ENCODE measurements around the gene PCBP3. TPM values are rescaled to one million over a fixed set of nuclear protein-coding genes. Genes with fewer than 3 reads are reported as not detected.

The PCBP3 gene
- total and polyA plus RNA-seq, 2 of the 13 experiments (the other 11 are each of a cell fraction or from before 2014, with no cell fraction given) = not detected

DNA sequence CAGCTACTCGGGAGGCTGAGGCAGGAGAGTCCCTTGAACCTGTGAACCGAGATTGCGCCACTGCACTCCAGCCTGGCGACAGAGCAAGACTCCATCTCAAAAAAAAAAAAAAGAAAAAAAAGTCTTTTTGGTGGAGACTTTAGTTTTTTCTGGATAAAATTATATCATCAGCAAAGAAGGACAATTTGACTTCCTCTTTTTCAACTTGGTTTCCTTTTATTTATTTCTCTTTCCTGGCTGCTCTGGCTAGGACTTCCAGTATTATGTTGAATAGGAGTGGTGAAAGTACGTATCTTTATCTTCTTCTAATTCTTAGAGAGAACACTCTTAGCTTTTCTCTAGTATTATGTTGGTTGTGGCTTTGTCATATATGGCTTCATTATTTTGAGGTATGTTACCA lies 130.8 kb downstream of the PCBP3 start:
- DNase-seq (ENCODE audit: low spot score) (no peak), FAIRE-seq (no peak), ATAC-seq (no peak)
- TF ChIP-seq DBP (CRISPR knock-in tag; IDR thresholded peaks at IDR 0.05; ENCODE audit: not compliant biosample characterization) = no peak
- no peak for TF ChIP-seq BATF2 (CRISPR knock-in tag; IDR thresholded peaks at IDR 0.05)
- TF ChIP-seq ZNF724P (CRISPR knock-in tag; IDR thresholded peaks at IDR 0.05; ENCODE audit: borderline replicate concordance) = no peak
- TF ChIP-seq ZNF3 (CRISPR knock-in tag; IDR thresholded peaks at IDR 0.05) = no peak
- TF ChIP-seq SALL1 (CRISPR knock-in tag; IDR thresholded peaks at IDR 0.05) = no peak
- no peak for TF ChIP-seq SYNCRIP (IDR thresholded peaks at IDR 0.05; ENCODE audit: insufficient read depth, low read depth, low read length)
- Histone ChIP-seq H2AFZ (ENCODE audit: low read length) (no peak overlapping the region), H3K27me3 (ENCODE audit: control insufficient read depth in 1 of 2, insufficient read depth in 2 of 2, low read length in 2 of 2) (peaks cover 0 to under 1% of the 10 kb centered on the region in 2 experiments; a peak in 2 of 5 replicates), H3K4me3 (replicated peaks in 1 of 3; ENCODE audit: insufficient read depth in 1 of 3, low read depth in 2 of 3, low read length in 3 of 3) (no peak overlapping the region), H3K4me1 (ENCODE audit: insufficient read depth, low read length) (no peaks in the 10 kb centered on the region), H3K36me3 (replicated peaks in 1 of 2; ENCODE audit: control insufficient read depth in 1 of 2, insufficient read depth in 2 of 2, low read length in 2 of 2) (no peaks in the 10 kb centered on the region), H4K20me1 (ENCODE audit: insufficient read depth, low read length) (no peaks in the 10 kb centered on the region), H3K27ac (ENCODE audit: extremely low read length, insufficient read depth, low read length) (no peak overlapping the region), H3K9me3 (ENCODE audit: low read length) (peaks cover 5% of the 10 kb centered on the region; the same call in 1 of the 2 replicates), H3K79me2 (ENCODE audit: insufficient read depth, low read length) (no peaks in the 10 kb centered on the region), H3K9ac (ENCODE audit: insufficient read depth, low read depth, low read length) (no peak overlapping the region), H3K4me2 (ENCODE audit: low read depth, low read length) (no peak overlapping the region)
- in situ Hi-C loops (cut with HindIII; ENCODE audit: extremely low pct_ligation_motif_present, low pct_unique_long_range_greater_than_20kb) (no loop called here), intact Hi-C loops (cut with micrococcal nuclease; ENCODE audit: unreplicated experiment) (no loop called here)
- ChIA-PET POLR2A (no interaction called here), CTCF (ENCODE audit: low intra/inter-chr PET ratio, low total read pairs) (no interaction called here)
- BruUV-seq (replicated peaks) = no TSS peak
- WGBS (ENCODE audit: low lambda C conversion rate) = 34% methylated on average over 5 of the region's 5 CpGs

GRCh38 chr21:45776971-45777370 lies 133.4 kb downstream of the PCBP3 start:
- DNase-seq (ENCODE audit: low spot score) (no peak), ATAC-seq (no peak), FAIRE-seq (no peak)
- Histone ChIP-seq H3K4me1 (ENCODE audit: insufficient read depth, low read length) (no peaks in the 10 kb centered on the region), H3K79me2 (ENCODE audit: insufficient read depth, low read length) (no peaks in the 10 kb centered on the region), H2AFZ (ENCODE audit: low read length) (no peak overlapping the region), H4K20me1 (ENCODE audit: insufficient read depth, low read length) (no peaks in the 10 kb centered on the region), H3K27me3 (ENCODE audit: control insufficient read depth in 1 of 2, insufficient read depth in 2 of 2, low read length in 2 of 2) (no peaks in the 10 kb centered on the region), H3K9me3 (ENCODE audit: low read length) (peaks cover 5% of the 10 kb centered on the region; the same call in 1 of the 2 replicates), H3K4me3 (replicated peaks in 1 of 3; ENCODE audit: insufficient read depth in 1 of 3, low read depth in 2 of 3, low read length in 3 of 3) (no peak overlapping the region), H3K9ac (ENCODE audit: insufficient read depth, low read depth, low read length) (no peak overlapping the region), H3K4me2 (ENCODE audit: low read depth, low read length) (no peak overlapping the region), H3K27ac (ENCODE audit: extremely low read length, insufficient read depth, low read length) (no peak overlapping the region), H3K36me3 (replicated peaks in 1 of 2; ENCODE audit: control insufficient read depth in 1 of 2, insufficient read depth in 2 of 2, low read length in 2 of 2) (no peaks in the 10 kb centered on the region)
- 0% methylated on average over 1 of the region's 1 CpG for WGBS (ENCODE audit: low lambda C conversion rate)
- intact Hi-C loops (cut with micrococcal nuclease; ENCODE audit: unreplicated experiment) = no loop called here
- CTCF ChIA-PET (ENCODE audit: low intra/inter-chr PET ratio, low total read pairs) = no interaction called here
- TF ChIP-seq BATF2 (CRISPR knock-in tag; IDR thresholded peaks at IDR 0.05) (no peak), ZFX (CRISPR knock-in tag; IDR thresholded peaks at IDR 0.05; ENCODE audit: low read depth) (no peak)
- BruUV-seq (replicated peaks) = no TSS peak
- in situ Hi-C loops (cut with HindIII; ENCODE audit: extremely low pct_ligation_motif_present, low pct_unique_long_range_greater_than_20kb) = no loop called here
- POLR2A ChIA-PET = no interaction called here

All from HepG2 (cell line).